ENCODE measurements around the gene RHO.

DNA sequence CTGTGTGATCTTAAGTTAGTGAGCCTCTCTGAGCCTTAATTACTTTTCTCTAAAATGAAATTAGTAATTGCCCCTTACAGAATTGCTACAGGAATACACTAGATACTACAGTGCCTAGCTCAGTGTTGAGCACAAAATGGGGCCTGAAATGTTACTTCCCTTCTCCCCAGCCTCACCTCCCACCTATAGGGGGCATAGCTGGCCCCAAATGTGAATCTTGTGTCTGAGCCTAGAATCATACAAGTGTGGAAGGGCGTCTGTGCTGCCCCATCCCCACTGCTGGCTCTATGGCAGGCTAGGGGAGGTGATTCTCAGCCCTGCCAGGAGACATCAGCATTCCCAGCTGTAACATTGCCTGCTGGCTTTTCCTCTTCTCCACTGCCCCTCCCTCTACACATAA, 45.7 kb upstream of the RHO start:
- no peak for TF ChIP-seq POLR2A (IDR thresholded peaks at IDR 0.05)
- TF ChIP-seq, protein P1, sequence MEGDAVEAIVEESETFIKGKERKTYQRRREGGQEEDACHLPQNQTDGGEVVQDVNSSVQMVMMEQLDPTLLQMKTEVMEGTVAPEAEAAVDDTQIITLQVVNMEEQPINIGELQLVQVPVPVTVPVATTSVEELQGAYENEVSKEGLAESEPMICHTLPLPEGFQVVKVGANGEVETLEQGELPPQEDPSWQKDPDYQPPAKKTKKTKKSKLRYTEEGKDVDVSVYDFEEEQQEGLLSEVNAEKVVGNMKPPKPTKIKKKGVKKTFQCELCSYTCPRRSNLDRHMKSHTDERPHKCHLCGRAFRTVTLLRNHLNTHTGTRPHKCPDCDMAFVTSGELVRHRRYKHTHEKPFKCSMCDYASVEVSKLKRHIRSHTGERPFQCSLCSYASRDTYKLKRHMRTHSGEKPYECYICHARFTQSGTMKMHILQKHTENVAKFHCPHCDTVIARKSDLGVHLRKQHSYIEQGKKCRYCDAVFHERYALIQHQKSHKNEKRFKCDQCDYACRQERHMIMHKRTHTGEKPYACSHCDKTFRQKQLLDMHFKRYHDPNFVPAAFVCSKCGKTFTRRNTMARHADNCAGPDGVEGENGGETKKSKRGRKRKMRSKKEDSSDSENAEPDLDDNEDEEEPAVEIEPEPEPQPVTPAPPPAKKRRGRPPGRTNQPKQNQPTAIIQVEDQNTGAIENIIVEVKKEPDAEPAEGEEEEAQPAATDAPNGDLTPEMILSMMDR (IDR thresholded peaks at IDR 0.05), result no peak
- no peak for TF ChIP-seq POLR2AphosphoS5 (IDR thresholded peaks at IDR 0.05)
